ENCODE measurements around the gene MYL10.
"Not testable (repeated sequence)": the region's sequence is repeated elsewhere in the genome, so short reads cannot be mapped to it uniquely, and the experiment has no call there.

The MYL10 gene

DNA sequence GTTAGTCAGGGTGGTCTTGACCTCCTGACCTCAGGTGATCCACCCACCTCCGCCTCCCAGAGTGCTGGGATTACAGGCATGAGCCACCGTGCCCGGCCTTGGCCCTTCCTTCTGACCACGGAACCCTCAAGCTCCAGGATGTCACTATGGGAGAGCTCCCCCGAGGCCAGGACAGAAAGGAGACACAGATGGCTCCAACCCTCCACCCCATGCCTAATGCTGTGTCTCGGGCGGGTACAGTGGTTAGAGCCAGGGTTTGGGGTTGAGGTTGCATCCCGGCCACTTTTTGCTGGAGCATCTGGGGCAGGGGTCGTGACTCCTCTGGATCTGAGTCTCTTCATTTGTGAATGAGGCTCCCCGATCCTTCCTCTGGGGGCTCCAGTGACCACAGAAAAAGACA is 8.1 kb downstream of the MYL10 start:
- in situ Hi-C loops (cut with HindIII; ENCODE audit: low sequenced_read_pairs) = no loop called here

DNA sequence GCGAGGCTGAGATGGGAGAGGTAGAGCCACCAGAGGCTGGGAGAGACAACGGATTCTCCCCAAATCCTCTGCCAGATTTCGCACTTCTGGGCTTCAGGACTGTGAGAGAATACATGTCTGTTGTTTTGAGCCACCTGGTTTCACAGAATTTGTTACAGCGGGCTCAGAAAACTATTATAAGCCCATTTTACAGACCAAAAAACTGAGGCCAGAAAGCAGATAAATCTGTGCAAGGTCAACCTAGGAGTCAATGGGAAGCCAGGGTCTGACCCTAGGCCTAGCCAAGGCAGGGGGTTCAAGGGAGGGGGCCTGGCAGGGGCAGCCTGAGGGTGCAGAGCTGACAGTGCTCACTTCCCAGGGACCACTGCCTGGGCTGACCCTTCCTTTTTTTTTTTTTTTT is 8.7 kb downstream of the MYL10 start:
- in situ Hi-C loops (cut with HindIII; ENCODE audit: low sequenced_read_pairs) = no loop called here

DNA sequence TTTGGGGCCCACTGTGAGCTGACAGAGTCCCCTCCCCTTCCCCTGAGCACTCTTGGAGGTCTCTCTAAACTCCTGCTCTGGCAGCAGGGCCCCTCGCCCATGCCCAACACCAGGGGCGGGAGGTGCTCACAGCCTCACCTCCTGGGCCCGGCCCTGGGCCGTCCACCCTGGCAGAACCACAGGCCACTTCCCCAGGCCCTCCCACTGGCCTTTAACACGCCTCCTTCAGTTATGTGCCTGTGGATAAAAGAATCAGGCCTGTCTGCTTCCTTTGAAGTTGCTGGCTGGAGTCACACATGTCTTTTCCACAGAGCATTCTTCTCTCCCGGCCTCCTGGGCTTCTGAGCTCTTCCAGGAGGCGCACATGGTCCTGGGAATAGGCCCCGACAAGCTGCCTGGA is 10.2 kb downstream of the MYL10 start:
- in situ Hi-C loops (cut with HindIII; ENCODE audit: low sequenced_read_pairs) = no loop called here

DNA sequence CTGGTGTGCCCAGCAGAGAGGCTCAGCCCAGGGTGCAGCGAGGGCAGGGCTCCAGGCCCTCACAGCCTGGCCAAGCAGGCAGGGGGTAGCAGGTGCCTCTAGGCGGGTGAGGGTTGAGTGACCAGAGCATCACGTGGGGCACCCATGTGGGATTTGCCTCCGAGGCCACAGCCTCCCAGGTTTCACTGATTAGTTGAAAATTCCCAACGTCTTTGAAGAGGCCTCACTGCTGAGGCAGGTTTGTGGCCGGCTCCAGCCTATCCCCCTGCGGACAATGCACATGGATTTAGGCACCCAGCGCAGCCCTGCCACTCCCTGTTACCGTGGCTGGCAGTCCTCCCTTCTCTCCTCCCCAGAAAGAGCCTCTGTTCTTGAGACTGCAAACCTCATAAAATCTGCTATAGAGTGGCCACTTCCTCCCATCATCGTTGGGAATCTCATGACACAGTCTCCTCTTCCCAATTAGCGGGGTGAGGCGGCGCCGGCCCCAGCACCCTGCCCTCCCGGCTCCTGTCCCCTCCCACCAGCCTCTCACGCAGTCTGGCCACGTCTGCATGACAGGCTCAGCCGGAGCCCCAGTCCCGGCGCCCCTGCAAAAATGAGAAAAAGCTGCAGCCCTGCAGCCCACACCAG is 10.8 kb downstream of the MYL10 start:
- in situ Hi-C loops (cut with HindIII; ENCODE audit: low sequenced_read_pairs) = no loop called here

DNA sequence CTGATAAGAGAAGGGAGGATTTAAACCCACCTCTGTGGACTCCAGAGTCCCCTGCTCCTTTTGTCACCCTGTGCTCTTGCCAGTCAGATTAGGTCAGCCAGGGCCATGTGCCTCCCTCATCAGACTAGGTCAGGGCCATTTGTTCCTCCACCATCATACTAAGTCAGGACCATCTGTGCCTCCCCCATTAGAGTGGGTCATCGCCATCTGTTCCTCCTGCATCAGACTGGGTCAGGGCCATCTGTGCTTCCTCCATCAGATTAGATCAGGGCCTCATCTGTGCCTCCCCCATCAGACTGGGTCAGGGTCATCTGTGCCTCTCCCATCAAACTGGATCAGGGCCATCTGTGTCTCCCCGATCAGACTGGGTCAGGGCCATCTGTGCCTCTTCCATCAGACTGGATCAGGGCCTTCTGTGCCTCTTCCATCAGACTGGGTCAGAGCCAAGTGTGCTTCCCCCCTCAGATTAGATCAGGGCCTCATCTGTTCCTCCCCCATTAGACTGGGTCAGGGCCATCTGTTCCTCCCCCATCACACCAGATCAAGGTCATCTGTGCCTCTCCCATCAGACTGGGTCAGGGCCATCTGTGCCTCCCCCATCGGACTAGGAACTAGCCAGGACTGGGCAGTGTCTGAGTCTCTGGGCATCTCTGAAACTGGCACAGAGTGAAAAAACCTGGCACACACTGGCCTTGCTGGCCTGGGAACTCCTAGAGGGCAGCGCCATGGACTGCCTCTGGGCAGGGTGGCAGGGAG is 11.5 kb downstream of the MYL10 start:
- in situ Hi-C loops (cut with HindIII; ENCODE audit: low sequenced_read_pairs) = no loop called here

DNA sequence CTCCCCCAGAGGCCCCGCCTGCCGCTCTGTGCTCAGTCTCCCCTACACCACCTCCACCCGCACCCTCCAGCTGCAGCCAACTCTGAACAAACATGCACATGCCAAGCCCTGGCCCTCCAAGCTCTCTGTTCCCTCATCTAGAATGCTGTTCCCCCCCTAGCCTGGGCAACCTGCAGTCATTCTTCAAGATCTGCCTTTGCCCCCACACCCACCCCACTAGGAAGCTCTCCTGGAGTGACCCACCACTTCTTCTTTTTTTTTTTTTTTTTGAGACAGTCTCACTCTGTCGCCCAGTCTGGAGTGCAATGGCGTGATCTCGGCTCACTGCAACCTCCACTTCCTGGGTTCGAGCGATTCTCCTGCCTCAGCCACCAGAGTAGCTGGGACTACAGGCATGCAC is 13.7 kb downstream of the MYL10 start:
- in situ Hi-C loops (cut with HindIII; ENCODE audit: low sequenced_read_pairs) = no loop called here

DNA sequence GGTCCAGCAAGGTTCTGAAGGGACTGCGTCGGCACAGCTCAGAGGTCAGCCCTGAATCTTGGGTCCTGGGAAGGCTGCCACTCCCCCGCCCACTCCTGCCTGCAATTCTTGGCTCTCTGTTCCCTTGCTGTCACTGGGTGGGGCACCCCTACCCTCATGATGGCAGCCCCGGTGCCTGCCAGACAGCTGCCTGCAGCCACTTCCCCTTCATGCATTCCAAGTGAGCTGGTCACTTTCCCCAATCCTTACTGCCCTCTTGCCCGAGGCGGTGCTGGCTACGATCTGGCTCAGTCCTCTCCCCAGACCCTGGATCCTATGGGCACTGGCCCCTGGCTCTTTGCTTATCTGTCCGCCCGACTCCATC is 14.2 kb downstream of the MYL10 start:
- in situ Hi-C loops (cut with HindIII; ENCODE audit: low sequenced_read_pairs) = no loop called here

DNA sequence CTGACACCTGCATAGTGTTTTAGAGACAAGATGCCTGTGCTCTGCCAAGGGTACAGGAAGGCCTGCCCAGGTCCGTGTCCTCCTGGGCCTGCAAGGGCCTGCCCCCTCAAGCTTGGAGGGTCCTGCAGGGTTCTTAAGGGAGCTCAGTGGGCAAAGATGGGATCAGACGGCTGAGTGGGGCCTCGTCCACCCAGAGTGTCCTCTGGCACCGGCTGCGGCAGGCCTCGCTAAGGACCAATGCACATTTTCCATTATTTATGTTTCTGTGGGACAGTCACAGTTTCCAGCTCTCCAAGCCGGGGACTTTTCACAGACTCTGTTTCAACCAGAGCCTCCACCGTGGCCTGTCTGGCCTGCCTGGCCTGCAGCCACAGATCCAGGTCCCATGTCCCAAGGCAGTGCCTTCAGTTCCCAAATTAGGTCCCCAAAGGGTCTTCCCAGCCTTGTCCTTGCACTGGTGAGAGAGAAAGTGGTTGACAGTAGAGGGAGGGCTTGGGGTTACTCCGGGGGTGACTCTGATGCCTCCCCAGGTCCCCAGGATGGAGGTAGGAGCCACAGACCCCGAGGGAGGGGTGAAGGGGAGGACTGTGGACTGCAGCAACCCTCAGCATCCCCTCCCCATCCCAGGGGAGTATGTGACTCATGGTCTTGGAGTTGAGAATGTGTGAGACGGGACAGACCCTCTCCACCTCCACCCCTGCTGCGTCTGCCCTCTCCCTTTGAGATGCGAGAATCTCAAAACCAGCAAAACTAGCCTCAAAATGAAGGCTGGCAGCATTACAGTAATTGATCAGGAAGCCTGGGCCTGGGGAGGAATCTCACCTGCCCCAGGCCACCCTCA is 14.8 kb downstream of the MYL10 start:
- in situ Hi-C loops (cut with HindIII; ENCODE audit: low sequenced_read_pairs) = no loop called here

DNA sequence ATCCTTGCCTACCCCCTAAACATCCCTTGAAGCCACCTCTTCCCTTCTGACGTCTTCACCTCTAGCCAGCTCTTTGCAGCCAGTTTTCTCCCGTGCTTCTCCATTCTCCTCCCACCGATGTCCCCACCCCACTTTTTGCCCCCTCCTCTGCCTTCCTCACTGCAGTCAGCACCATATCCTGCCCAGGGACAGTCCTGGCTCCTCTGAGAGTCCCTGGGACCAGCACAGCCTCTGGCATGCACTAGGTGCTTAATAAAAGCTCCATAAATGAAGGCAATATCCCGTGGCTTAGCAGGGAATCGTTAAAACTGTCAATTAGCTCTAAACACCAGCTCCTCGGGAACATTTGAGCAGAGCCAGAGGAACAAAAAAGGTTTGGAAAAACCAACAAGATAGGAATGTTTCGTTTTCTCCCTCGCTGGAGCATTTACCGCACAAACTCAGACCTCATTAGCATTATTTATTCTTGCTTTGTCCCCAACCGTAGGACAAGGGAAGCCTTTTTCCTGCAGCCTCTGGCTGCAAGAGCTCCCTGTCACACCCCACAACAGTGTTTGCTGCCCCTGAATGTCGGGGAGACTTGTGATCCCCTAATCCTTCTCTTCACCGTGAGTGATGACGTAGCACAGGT is 16.1 kb downstream of the MYL10 start:
- in situ Hi-C loops (cut with HindIII; ENCODE audit: low sequenced_read_pairs) = no loop called here

DNA sequence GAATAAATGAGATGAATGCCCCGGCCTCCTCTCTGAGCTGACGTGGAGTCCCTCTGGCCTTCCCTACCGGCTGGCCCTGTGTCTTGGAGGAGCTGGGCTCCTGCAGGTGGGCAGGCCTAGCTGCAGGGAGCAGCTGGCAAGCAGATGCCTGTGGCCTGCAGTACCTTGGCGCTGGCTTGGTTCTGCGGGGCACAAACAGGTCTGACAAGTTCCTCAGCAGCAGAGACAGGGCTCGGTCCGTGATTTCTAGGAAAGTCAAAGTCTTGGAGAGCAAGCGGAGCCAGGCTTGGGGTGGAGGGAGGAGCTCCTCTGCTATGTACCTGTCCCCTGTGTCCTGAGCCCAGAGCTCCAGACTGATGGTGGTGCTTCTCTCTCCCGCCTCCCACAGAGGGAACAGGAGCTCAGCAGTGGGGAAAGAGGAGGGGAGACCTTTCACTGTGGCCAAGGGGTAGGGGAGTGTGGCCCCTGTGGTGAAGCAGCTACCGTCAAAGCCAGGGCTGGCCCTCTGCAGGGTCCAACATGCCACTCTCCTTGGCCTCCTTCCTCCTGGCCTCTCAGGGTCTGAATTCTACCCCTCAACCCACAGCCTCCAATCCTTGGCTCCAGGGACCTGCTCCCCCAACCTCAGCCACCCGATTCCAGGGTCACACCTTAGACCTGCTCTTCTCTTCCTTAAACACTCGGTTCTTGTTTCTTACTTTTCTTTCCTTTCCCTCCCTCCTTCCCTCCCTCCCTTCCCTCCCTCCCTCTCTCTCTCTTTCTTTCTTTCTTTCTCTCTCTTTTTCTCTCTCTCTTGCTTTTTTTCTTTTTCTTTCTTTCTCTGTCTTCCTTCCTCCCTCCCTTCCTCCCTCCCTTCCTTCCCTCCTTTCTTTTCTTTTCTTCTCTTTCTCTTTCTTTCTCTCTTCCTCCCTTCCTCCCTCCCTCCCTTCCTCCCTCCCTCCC is 20.1 kb downstream of the MYL10 start:
- in situ Hi-C loops (cut with HindIII; ENCODE audit: low sequenced_read_pairs) = no loop called here

DNA sequence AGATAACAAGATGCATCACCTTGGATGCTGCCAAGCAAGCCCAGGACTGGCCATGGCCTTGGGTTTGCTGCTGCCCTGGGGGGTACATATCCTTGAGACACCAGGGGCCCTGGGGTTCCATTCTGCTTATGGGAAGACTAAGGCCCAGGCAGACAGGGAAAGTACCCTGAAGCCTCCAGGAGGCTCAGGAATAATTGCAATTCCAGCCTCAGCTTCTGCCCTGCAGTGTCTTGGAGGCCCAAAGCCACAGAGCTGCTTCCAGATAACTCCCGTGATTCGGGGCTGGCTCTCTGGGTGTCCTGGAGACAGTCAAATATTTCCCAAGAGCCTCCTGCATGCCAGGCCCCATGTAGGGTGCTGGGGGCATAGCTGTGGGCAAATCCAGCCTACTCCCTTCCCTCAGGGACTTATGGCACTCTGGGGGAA is 22.6 kb downstream of the MYL10 start:
- in situ Hi-C loops (cut with HindIII; ENCODE audit: low sequenced_read_pairs) = no loop called here

DNA sequence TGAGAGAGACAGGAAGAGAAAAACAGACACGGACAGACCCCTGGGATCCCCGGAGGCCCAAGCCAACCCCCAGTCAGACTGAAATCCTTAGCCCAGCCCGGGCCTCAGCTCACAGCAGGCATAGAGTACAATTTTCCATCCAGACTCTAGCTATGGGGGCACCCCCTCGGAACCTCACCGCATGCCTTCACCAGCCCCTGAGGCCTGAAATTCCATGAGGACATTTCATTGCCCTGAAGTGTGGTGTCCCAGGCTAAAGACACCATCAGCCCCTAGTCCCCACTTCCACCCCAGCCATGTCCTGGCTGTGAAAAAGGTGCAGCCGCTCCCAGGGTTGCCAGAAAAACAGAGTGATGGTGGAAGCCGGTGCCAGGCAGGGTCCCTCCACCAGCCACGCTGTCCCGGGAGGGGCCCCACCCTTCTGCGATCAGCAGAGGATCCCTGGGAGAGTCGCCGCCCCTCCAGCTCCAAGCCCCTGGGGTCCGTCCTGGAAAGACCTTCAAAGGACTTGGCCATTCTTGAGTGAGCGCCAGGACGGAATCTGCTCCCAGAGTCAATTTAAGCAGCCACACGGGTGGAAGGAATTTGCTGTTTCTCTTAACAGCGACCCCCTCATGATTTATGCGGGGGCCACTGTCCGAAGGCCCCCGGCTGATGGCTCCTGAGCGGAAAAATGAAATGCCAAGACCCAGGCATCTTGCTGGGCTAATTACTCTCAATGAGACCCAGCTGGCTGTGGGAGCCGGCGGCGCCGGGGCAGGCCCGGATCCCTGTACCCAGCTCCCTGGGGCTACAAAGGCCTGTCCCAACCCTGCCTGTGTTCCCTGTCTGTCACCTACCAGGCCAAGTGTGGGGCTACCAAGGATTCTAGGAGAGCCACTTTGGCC is 23.2 kb downstream of the MYL10 start:
- in situ Hi-C loops (cut with HindIII; ENCODE audit: low sequenced_read_pairs) = no loop called here

DNA sequence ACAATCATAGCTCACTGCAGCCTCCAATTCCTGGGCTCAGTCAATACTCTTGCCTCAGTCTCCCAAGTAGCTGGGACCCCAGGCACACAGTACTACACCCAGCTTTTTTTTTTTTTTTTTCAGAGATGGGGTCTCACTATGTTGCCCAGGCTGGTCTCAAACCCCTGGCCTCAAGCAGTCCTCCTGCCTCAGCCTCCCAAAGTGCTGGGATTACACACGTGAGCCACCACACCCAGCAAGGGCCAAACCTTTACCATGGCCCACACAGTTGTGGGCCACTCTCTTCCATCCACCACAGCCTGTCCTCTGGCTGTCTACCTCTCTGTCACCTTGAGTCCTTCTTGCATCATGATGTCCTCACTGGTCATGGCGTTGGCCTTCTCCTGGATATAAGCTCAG is 24.2 kb downstream of the MYL10 start:
- in situ Hi-C loops (cut with HindIII; ENCODE audit: low sequenced_read_pairs) = not testable (repeated sequence)

DNA sequence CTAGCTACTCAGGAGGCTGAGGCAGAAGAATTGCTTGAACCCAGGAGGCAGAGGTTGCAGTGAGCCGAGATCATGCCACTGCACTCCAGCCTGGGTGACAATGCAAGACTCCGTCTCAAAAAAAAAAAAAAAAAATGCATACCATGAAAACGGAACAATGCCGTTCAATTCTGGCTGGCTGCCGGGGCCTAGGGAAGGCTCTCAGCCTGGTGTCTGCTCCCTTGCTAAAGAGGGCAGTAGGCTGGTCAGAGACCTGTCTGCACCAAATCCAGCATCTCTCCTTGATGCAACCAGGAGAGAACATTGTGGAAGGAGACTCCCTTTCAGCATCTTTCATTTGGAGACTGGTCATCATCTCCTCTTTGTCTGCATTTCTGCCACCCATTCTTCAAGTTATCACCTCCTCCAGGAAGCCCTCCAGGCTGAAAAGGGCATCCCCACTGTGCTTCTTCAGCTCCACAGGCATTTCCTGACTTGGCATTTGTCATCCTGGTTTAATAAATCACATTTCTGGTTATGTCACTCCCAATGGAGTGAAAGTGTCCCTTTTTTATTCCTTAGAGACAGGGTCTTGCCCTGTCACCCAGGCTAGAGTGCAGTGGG is 24.7 kb downstream of the MYL10 start:
- in situ Hi-C loops (cut with HindIII; ENCODE audit: low sequenced_read_pairs) = no loop called here

DNA sequence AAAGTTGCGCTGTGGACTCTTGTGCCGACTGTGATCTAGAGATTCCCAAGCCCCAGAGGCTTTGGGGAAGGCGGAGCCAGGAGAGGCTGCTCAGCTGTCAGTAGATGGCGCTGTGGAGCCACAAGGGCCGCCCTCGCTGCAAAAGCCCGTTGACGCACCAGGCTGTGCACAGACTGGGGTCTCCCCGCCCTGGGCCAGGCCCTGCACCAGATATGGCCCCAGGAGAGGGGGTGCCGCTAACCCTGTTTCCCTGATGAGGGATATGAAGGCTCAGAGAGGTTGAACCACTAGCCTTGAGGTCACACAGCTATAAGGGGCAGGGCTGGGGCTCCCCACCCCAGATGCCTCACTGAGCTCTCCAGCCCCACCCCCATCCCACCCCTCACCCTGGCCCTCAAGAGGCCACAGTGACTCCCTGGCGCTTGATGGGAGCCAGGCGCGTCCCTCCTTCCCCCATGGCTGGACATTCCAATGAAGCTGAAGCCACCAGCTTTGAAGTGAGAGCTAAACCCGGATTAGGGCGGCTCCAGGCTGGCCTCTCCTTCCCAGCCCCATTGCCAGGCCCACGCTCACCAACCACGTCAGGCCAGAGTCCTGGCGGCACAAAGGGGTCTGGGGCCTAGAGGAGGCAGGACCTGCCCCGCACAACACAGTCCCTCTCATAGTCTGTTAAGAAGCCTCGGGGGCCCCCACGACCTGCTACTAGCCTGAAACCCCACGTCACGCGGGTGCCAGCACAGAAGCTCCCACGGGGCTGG is 26.4 kb downstream of the MYL10 start:
- in situ Hi-C loops (cut with HindIII; ENCODE audit: low sequenced_read_pairs) = no loop called here

DNA sequence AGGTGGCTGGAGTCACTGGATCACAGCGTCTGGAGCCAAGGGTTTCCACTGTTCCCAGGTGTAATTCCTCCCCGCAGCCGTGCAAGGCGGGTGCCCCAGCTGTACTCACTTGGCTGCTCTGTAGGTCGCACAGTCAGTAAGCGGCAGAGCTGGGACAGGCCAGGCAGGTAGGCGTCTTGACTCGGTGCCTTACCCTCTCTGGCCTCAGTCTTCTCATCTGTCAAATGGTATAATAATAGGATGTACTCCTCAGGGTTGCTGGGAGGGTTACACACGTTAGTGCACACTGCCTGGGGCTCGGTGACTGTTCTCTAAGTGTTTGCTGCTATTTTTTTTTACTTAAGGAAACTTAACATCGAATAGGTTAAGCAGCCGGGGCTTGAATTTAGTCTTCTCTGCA is 27.0 kb downstream of the MYL10 start:
- in situ Hi-C loops (cut with HindIII; ENCODE audit: low sequenced_read_pairs) = no loop called here

DNA sequence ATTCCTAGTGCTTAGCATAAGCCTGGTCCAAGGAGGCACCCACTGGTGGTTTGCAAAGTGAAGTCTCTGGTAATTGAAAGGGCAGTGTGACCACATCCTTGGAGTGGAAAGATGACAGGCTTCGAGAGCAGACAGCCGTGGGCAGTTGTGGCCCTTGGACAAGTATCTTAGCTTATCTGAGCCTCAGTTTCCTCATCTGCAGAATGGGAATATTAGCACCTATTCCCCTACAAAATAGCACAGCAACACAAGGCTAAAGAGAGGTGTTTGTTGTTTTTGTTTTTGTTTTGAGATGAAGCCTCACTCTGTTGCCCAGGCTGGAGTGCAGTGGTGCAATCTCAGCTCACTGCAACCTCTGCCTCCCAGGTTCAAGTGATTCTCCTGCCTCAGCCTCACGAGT is 29.3 kb downstream of the MYL10 start:
- in situ Hi-C loops (cut with HindIII; ENCODE audit: low sequenced_read_pairs) = no loop called here

Data from DLD1 (cell line).